B cell (primary cell): Measurements from ENCODE around the gene TIMP2. TPM values are rescaled to one million over a fixed set of nuclear protein-coding genes. Genes with fewer than 3 reads are reported as not detected.

Experiments
- ATAC-seq: fragments of 200-7000 bp; cut with Tn5 transposase; one replicate; pipeline ENCODE4 v1.10.0; 2021; ENCODE audit warnings: low read depth, mild to moderate bottlenecking, moderate number of reproducible peaks, moderate library complexity
- CTCF ChIA-PET: fragments of 350-600 bp; sonication (Branson Sonifier 250); formaldehyde crosslinking; loops from one replicate; lab custom pipeline; 2021; ENCODE audit warnings: antibody characterized with exemption, inconsistent platforms; lab: Charles Lee
- POLR2A ChIA-PET: fragments of 350-600 bp; sonication (Branson Sonifier 250); formaldehyde crosslinking; loops from one replicate; lab custom pipeline; 2021; ENCODE audit warnings: antibody characterized with exemption; lab: Charles Lee
- DNase-seq: peaks from one replicate; pipeline ENCODE4 v3.0.0; 2013
- H2AFZ ChIP-seq: 2 replicates; pipeline ENCODE4 v1.6.1; 2012; ENCODE audit warnings: mild to moderate bottlenecking, low read depth, low read length; ENCODE audit not compliant: insufficient read depth, poor library complexity, severe bottlenecking
- H3K27ac ChIP-seq, 2 donors: 1 replicate in 1 of 2; 2 replicates in 1 of 2; pipeline ENCODE4 v1.5.1; 2012 to 2013; ENCODE audit warnings: low read length in 2 of 2, mild to moderate bottlenecking in 2 of 2, moderate library complexity in 1 of 2
- H3K27me3 ChIP-seq, 4 experiments: fragments of 200-600 bp in 1 of 4; sonication (generic) in 1 of 4; replicated peaks in 1 of 4; 1 replicate in 2 of 4; 2 replicates in 2 of 4; pipeline versions ENCODE4 v1.6.1 to v1.7.0; 2013 to 2016; ENCODE audit warnings: low read length in 3 of 4, mild to moderate bottlenecking in 2 of 4, mixed read lengths in 1 of 4, moderate library complexity in 1 of 4; ENCODE audit not compliant: insufficient read depth in 4 of 4, control insufficient read depth in 3 of 4; ENCODE audit errors: control extremely low read depth in 1 of 4
- H3K36me3 ChIP-seq, 2 experiments: replicated peaks in 1 of 2; 1 replicate in 1 of 2; 2 replicates in 1 of 2; pipeline versions ENCODE4 v1.6.1 to v1.7.1; 2013; ENCODE audit warnings: low read length in 1 of 2; ENCODE audit not compliant: insufficient read depth in 2 of 2, control insufficient read depth in 1 of 2; ENCODE audit errors: control extremely low read depth in 1 of 2, extremely low read depth in 1 of 2
- H3K4me1 ChIP-seq, 2 donors: fragments of 200-600 bp in 1 of 2; sonication (generic) in 1 of 2; 1 replicate in 1 of 2; 2 replicates in 1 of 2; pipeline versions ENCODE4 v1.5.1 to v1.6.1; 2013 to 2017; ENCODE audit warnings: low read length in 2 of 2; ENCODE audit not compliant: control insufficient read depth in 2 of 2, insufficient read depth in 2 of 2
- H3K4me2 ChIP-seq: replicated peaks from 2 replicates; pipeline ENCODE3; 2012; ENCODE audit warnings: mild to moderate bottlenecking, low read depth, low read length; ENCODE audit not compliant: poor library complexity, severe bottlenecking
- H3K4me3 ChIP-seq, 5 experiments: fragments of 200-600 bp in 1 of 5; sonication (generic) in 1 of 5; 1 replicate in 3 of 5; 2 replicates in 2 of 5; pipeline versions ENCODE4 v1.5.1 to v1.7.0; 2011 to 2016; ENCODE audit warnings: low read length in 4 of 5, mild to moderate bottlenecking in 4 of 5, low read depth in 2 of 5, control low read depth in 1 of 5, moderate library complexity in 1 of 5; ENCODE audit not compliant: insufficient read depth in 1 of 5; ENCODE audit errors: control extremely low read depth in 1 of 5, extremely low read depth in 1 of 5
- H3K79me2 ChIP-seq: fragments of 200-600 bp; sonication (generic); one replicate; pipeline ENCODE4 v1.6.0; 2016; ENCODE audit warnings: low read length; ENCODE audit not compliant: control insufficient read depth, insufficient read depth
- H3K9ac ChIP-seq: fragments of 200-600 bp; sonication (generic); 2 replicates; pipeline ENCODE4 v1.6.1; 2017; ENCODE audit warnings: mild to moderate bottlenecking, low read length, moderate library complexity
- H3K9me3 ChIP-seq, 3 donors: one replicate each; pipeline versions ENCODE4 v1.6.1 to v1.7.1; 2013; ENCODE audit warnings: low read length in 2 of 3; ENCODE audit not compliant: control insufficient read depth in 2 of 3, insufficient read depth in 1 of 3; ENCODE audit errors: control extremely low read depth in 1 of 3
- H4K20me1 ChIP-seq: 2 replicates; pipeline ENCODE4 v1.6.0; 2012; ENCODE audit warnings: mild to moderate bottlenecking, low read length; ENCODE audit not compliant: insufficient read depth, control insufficient read depth, poor library complexity, severe bottlenecking
- H3K27ac Mint-ChIP-seq: one replicate; pipeline ENCODE4 v1.8.0; 2021; ENCODE audit warnings: mixed read lengths
- H3K27me3 Mint-ChIP-seq: one replicate; pipeline ENCODE4 v1.8.0; 2021; ENCODE audit warnings: mixed read lengths
- H3K4me1 Mint-ChIP-seq: one replicate; pipeline ENCODE4 v1.8.0; 2021; ENCODE audit warnings: mixed read lengths
- H3K4me3 Mint-ChIP-seq: one replicate; pipeline ENCODE4 v1.8.0; 2021; ENCODE audit warnings: mixed read lengths
- H3K9me3 Mint-ChIP-seq: one replicate; pipeline ENCODE4 v1.8.0; 2022; ENCODE audit warnings: mixed read lengths; ENCODE audit not compliant: insufficient read depth
- EZH2 ChIP-seq: IDR thresholded peaks from 2 replicates; pipeline ENCODE4 v1.6.1; 2012; ENCODE audit warnings: borderline replicate concordance, low read depth, mild to moderate bottlenecking, moderate library complexity, low read length; ENCODE audit not compliant: insufficient read depth, poor library complexity, severe bottlenecking
- WGBS: methylation state at CpG from one replicate; pipeline ENCODE4 v1.1.5; 2013; ENCODE audit warnings: missing lambda C conversion rate; ENCODE audit not compliant: insufficient coverage; 5-methylcytosine and 5-hydroxymethylcytosine counted together
- intact Hi-C: fragments of 100-400 bp; cut with micrococcal nuclease; formaldehyde crosslinking; loops from one replicate; pipeline ENCODE4 v1.10.0; 2022
- polyA minus RNA-seq: library from RNA; depleted of rRNA, polyadenylated mRNA; stranded (reverse); fragments of >200 nt; gene quantifications from 2 replicates; pipeline ENCODE4 v1.2.3, GENCODE V29; 2012
- polyA plus RNA-seq: library from polyadenylated mRNA; depleted of rRNA; stranded (reverse); fragments of >200 nt; gene quantifications from 2 replicates; pipeline ENCODE4 v1.2.3, GENCODE V29; 2012
- total RNA-seq, 2 donors: library from RNA; stranded (reverse); fragments of 120-200 nt in 1 of 2; gene quantifications; 1 replicate in 1 of 2; 2 replicates in 1 of 2; pipeline versions ENCODE4 v1.2.3 to v1.2.4, GENCODE V29; 2013 to 2022
- TF ChIP-seq, protein P1 (sequence below): fragments of 200-600 bp; IDR thresholded peaks from one replicate; pipeline ENCODE4 v1.8.0; 2022; ENCODE audit warnings: antibody characterized with exemption, mild to moderate bottlenecking

TIMP2 gene, protein sequence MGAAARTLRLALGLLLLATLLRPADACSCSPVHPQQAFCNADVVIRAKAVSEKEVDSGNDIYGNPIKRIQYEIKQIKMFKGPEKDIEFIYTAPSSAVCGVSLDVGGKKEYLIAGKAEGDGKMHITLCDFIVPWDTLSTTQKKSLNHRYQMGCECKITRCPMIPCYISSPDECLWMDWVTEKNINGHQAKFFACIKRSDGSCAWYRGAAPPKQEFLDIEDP
- total RNA-seq (10.0 and 11.4 TPM in 2 replicates), polyA plus RNA-seq (4.8 and 5.5 TPM in 2 replicates), polyA minus RNA-seq (4.7 and 5.6 TPM in 2 replicates)
- 6.0 TPM for total RNA-seq (2013)

DNA sequence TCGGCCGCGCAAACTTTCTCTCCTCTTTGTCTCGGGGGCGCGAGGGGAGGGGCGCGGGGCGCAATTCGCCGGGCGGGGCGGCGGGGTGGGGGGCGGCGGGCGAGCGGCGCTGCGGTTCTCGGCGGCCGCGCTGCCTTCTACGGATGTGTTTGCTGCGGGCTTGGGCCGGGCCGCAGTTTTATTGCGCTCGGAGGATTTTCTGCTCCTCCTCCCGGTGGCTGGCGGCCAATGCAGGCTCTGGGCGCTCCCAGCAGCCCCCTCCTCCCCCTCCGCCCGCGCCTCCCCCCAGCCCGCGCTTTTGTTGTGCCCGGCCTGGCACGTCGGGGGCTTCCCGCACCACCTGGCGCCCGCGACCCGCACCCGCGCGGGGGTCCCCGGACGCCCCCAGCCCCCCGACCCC is at the start of gene TIMP2:
TIMP2 (minus strand) TSS at position 154 of the 400 bp plus-strand sequence. CDS start 299 bp downstream, outside the sequence.
- Mint-ChIP-seq H3K4me3 (peak within 1 kb of the TSS; percentile 88), H3K9me3 (no peaks in the 10 kb centered on the region), H3K27me3 (peaks cover 11% of the 10 kb centered on the region), H3K4me1 (peaks cover 13% of the 10 kb centered on the region), H3K27ac (peak within 1 kb of the TSS; percentile 15)
- no peak within 1 kb of the TSS for H3K27ac ChIP-seq
- H3K27me3 ChIP-seq: peaks cover 0 to 8% (median 2%) of the 10 kb centered on the region in 4 experiments
- DNase-seq (peak; percentile 86), ATAC-seq (peak; percentile 78)
- no peaks in the 10 kb centered on the region for H3K36me3 ChIP-seq
- peak within 1 kb of the TSS; percentile 63 for H3K9ac ChIP-seq
- POLR2A ChIA-PET: interaction anchor here (0.8 to 1.1 kb wide), 2 partner anchors 47 to 85 kb away, joined by 9 to 21 read pairs; no protein-coding TSS in a partner anchor
- no peaks in the 10 kb centered on the region for H3K79me2 ChIP-seq
- intact Hi-C loops: loop anchor here (2.0 kb wide), 1 partner anchor 36 kb away; no protein-coding TSS in a partner anchor
- peaks cover 15 to 27% of the 10 kb centered on the region in 2 donors for H3K4me1 ChIP-seq
- no peaks in the 10 kb centered on the region for H4K20me1 ChIP-seq
- H2AFZ ChIP-seq: peak within 1 kb of the TSS; percentile 67
- TF ChIP-seq EZH2: no peak
- TF ChIP-seq, protein P1, sequence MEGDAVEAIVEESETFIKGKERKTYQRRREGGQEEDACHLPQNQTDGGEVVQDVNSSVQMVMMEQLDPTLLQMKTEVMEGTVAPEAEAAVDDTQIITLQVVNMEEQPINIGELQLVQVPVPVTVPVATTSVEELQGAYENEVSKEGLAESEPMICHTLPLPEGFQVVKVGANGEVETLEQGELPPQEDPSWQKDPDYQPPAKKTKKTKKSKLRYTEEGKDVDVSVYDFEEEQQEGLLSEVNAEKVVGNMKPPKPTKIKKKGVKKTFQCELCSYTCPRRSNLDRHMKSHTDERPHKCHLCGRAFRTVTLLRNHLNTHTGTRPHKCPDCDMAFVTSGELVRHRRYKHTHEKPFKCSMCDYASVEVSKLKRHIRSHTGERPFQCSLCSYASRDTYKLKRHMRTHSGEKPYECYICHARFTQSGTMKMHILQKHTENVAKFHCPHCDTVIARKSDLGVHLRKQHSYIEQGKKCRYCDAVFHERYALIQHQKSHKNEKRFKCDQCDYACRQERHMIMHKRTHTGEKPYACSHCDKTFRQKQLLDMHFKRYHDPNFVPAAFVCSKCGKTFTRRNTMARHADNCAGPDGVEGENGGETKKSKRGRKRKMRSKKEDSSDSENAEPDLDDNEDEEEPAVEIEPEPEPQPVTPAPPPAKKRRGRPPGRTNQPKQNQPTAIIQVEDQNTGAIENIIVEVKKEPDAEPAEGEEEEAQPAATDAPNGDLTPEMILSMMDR: peak; percentile 66
- H3K4me3 ChIP-seq: peak within 1 kb of the TSS; percentile 60 to 70 (median 66)
- H3K4me2 ChIP-seq: peak within 1 kb of the TSS; percentile 90
- 1% methylated on average over 44 of the region's 52 CpGs for WGBS
- CTCF ChIA-PET: interaction anchor here (0.8 kb wide), 2 partner anchors 57 to 59 kb away, joined by 3 to 4 read pairs; no protein-coding TSS in a partner anchor
- H3K9me3 ChIP-seq: no peaks in the 10 kb centered on the region
